NCI-H1105 treated with DMSO at 0.1 percent for 48 hours (cell line): ENCODE data around the gene VWA2.

Experiments used
- DNase-seq: peaks from one replicate; lab custom pipeline; 2025; lab: John Stamatoyannopoulos, UW

Gene VWA2

GRCh38 chr10:114246679-114247305 is 7.7 kb downstream of the VWA2 start:
- DNase-seq, result no peak

GRCh38 chr10:114250236-114250635 is 11.2 kb downstream of the VWA2 start:
- no peak for DNase-seq

GRCh38 chr10:114250716-114251115 is 11.7 kb downstream of the VWA2 start:
- DNase-seq, result no peak

- no peak for DNase-seq
Observed at GRCh38 chr10:114252092-114252491, 13.0 kb downstream of the VWA2 start.

GRCh38 chr10:114252883-114253282 is 13.8 kb downstream of the VWA2 start:
- DNase-seq, result no peak

GRCh38 chr10:114255227-114255626 is 16.2 kb downstream of the VWA2 start:
- DNase-seq, result no peak

GRCh38 chr10:114256008-114256765 is 17.1 kb downstream of the VWA2 start:
- no peak for DNase-seq

- no peak for DNase-seq
Observed at GRCh38 chr10:114256822-114257221, 17.8 kb downstream of the VWA2 start.

GRCh38 chr10:114257498-114257897 is 18.4 kb downstream of the VWA2 start:
- DNase-seq, result no peak

- no peak for DNase-seq
Observed at GRCh38 chr10:114258274-114258840, 19.3 kb downstream of the VWA2 start.

- DNase-seq, result no peak
Observed at GRCh38 chr10:114259824-114260223, 20.8 kb downstream of the VWA2 start.

GRCh38 chr10:114260366-114260765 is 21.3 kb downstream of the VWA2 start:
- DNase-seq, result no peak

- DNase-seq, result no peak
Observed at GRCh38 chr10:114261076-114261475, 22.0 kb downstream of the VWA2 start.

GRCh38 chr10:114262496-114262895 is 23.4 kb downstream of the VWA2 start:
- no peak for DNase-seq

GRCh38 chr10:114265392-114266053 is 26.5 kb downstream of the VWA2 start:
- no peak for DNase-seq

- peak; percentile 84 for DNase-seq
Observed at GRCh38 chr10:114266521-114266920, 27.5 kb downstream of the VWA2 start.

- DNase-seq, result peak; percentile 19
Observed at GRCh38 chr10:114271075-114271778, 32.2 kb downstream of the VWA2 start.

- DNase-seq, result no peak
Observed at GRCh38 chr10:114271779-114272167, 32.7 kb downstream of the VWA2 start.

GRCh38 chr10:114272696-114273095 is 33.6 kb downstream of the VWA2 start:
- DNase-seq, result no peak

GRCh38 chr10:114273910-114274309 is 34.9 kb downstream of the VWA2 start:
- DNase-seq, result no peak

GRCh38 chr10:114274616-114275453 is 35.8 kb downstream of the VWA2 start:
- DNase-seq, result no peak
